ENCODE results near the gene SLC9A8.

- TF ChIP-seq CTCF (conservative IDR thresholded peaks at IDR 0.05; ENCODE audit: low read depth, low read length): no peak
- no peak for TF ChIP-seq POLR2A (IDR thresholded peaks at IDR 0.05; ENCODE audit: low read depth, low read length)
- TF ChIP-seq USF2 (IDR thresholded peaks at IDR 0.05; ENCODE audit: low read depth, low read length): no peak
- TF ChIP-seq MAZ (IDR thresholded peaks at IDR 0.05; ENCODE audit: borderline replicate concordance, low read depth, low read length): no peak
- TF ChIP-seq MXI1 (IDR thresholded peaks at IDR 0.05; ENCODE audit: borderline replicate concordance, low read depth, low read length): no peak
- no peak for TF ChIP-seq CHD1 (IDR thresholded peaks at IDR 0.05; ENCODE audit: low read depth, low read length)
- no peak for TF ChIP-seq RAD21 (IDR thresholded peaks at IDR 0.05; ENCODE audit: low read length)
- no peak for TF ChIP-seq RCOR1 (IDR thresholded peaks at IDR 0.05; ENCODE audit: insufficient replicate concordance, low read length)
- no peak for TF ChIP-seq CEBPB (IDR thresholded peaks at IDR 0.05; ENCODE audit: low read depth, low read length)
- TF ChIP-seq FOS (IDR thresholded peaks at IDR 0.05; ENCODE audit: low read depth, low read length): no peak
- no peak for TF ChIP-seq RFX5 (IDR thresholded peaks at IDR 0.05; ENCODE audit: low read depth, low read length)
- no peak for TF ChIP-seq SMC3 (IDR thresholded peaks at IDR 0.05; ENCODE audit: low read depth, low read length)
Measured at GRCh38 chr20:49937027-49937929, 124.7 kb downstream of the SLC9A8 start.
